Daoy (cell line): ENCODE measurements around the gene SYNE4. TPM values are rescaled to one million over a fixed set of nuclear protein-coding genes. Genes with fewer than 3 reads are reported as not detected.
A peak's percentile ranks its signal among the peaks of the same experiment; 100 is the strongest.
"Not testable (repeated sequence)": the region's sequence is repeated elsewhere in the genome, so short reads cannot be mapped to it uniquely, and the experiment has no call there.

Source experiments
- DNase-seq: peaks from one replicate; pipeline ENCODE4 v3.0.0-alpha.2; 2015; ENCODE audit warnings: low read depth
- total RNA-seq: library from RNA; depleted of rRNA; stranded (reverse); fragments of >200 nt; shearing (Covaris generic); gene quantifications from 2 replicates; pipeline ENCODE4 v1.2.3, GENCODE V29; 2014; rRNA removed

Gene SYNE4
- not detected in 2 replicates for total RNA-seq

- no peak for DNase-seq
Measured at GRCh38 chr19:36008336-36008978, at the start of gene SYNE4. Gene SYNE4 (minus strand): TSS chr19:36008813. CDS start chr19:36008681, 132 bp downstream.

GRCh38 chr19:36054733-36055686 lies 46.4 kb upstream of the SYNE4 start, which contains the start of gene WDR62:
Gene WDR62 (plus strand): TSS chr19:36054897. CDS start chr19:36054972, 75 bp downstream.
- DNase-seq, result peak; percentile 97

GRCh38 chr19:36054119-36054732 lies 45.6 kb upstream of the SYNE4 start, which contains the start of gene THAP8:
Gene THAP8 (minus strand): TSS chr19:36054285. CDS start chr19:36054217, 68 bp downstream.
- DNase-seq, result peak; percentile 100

GRCh38 chr19:36051637-36052036 lies 43.0 kb upstream of the SYNE4 start:
- no peak for DNase-seq

- no peak for DNase-seq
Measured at GRCh38 chr19:36051236-36051635, 42.6 kb upstream of the SYNE4 start.

GRCh38 chr19:36049080-36049698 lies 40.6 kb upstream of the SYNE4 start:
- DNase-seq, result peak; percentile 52

- no peak for DNase-seq
Measured at GRCh38 chr19:36047835-36048234, 39.2 kb upstream of the SYNE4 start.

GRCh38 chr19:36046443-36047050 lies 37.9 kb upstream of the SYNE4 start:
- DNase-seq, result no peak

GRCh38 chr19:36043952-36044351 lies 35.3 kb upstream of the SYNE4 start:
- no peak for DNase-seq

GRCh38 chr19:36041831-36042230 lies 33.2 kb upstream of the SYNE4 start:
- no peak for DNase-seq

- DNase-seq, result not testable (repeated sequence)
Measured at GRCh38 chr19:36041092-36041491, 32.5 kb upstream of the SYNE4 start.

- no peak for DNase-seq
Measured at GRCh38 chr19:36040495-36040894, 31.9 kb upstream of the SYNE4 start.

- DNase-seq, result peak; percentile 74
Measured at GRCh38 chr19:36032251-36033104, 23.9 kb upstream of the SYNE4 start, which contains the start of gene CLIP3. Gene CLIP3 (minus strand): TSS chr19:36032873. CDS start chr19:36032357, 516 bp downstream.

GRCh38 chr19:36031308-36031707 lies 22.7 kb upstream of the SYNE4 start:
- DNase-seq, result no peak

- DNase-seq, result peak; percentile 36
Measured at GRCh38 chr19:36030264-36031148, 21.9 kb upstream of the SYNE4 start.

- DNase-seq, result no peak
Measured at GRCh38 chr19:36028313-36029041, 19.9 kb upstream of the SYNE4 start.

GRCh38 chr19:36027696-36028095 lies 19.1 kb upstream of the SYNE4 start:
- no peak for DNase-seq

GRCh38 chr19:36026091-36026876 lies 17.7 kb upstream of the SYNE4 start:
- no peak for DNase-seq
